IMR-90 (cell line): Measurements from ENCODE around the gene PARK7. TPM values are rescaled to one million over a fixed set of nuclear protein-coding genes. Genes with fewer than 3 reads are reported as not detected.

Experiments used
- ATAC-seq: fragments of 200-7000 bp; cut with Tn5 transposase; 2 replicates; pipeline ENCODE4 v1.9.1; 2020; ENCODE audit warnings: low read depth, mild to moderate bottlenecking, moderate library complexity
- BruUV-seq: library from RNA; stranded (reverse); fragments of 400-500 nt; replicated peaks from 2 replicates; lab custom pipeline; 2021; lab: Mats Ljungman, UMichigan
- CTCF ChIA-PET: fragments of 300-600 bp; formaldehyde crosslinking; extraction: SDS; loops from one replicate; lab custom pipeline; 2021; ENCODE audit warnings: antibody characterized with exemption; lab: Yijun Ruan, JAX
- POLR2A ChIA-PET: fragments of 300-600 bp; sonication (Branson Sonifier 250); formaldehyde crosslinking; loops from one replicate; lab custom pipeline; 2022; ENCODE audit warnings: antibody characterized with exemption; ENCODE audit not compliant: unreplicated experiment; lab: Charles Lee
- DNase-seq: peaks from one replicate; pipeline ENCODE4 v3.0.0; 2013
- H2AFZ ChIP-seq: replicated peaks from 2 replicates; pipeline ENCODE3; 2013; ENCODE audit warnings: low read length, mild to moderate bottlenecking; ENCODE audit not compliant: poor library complexity
- H2AK5ac ChIP-seq: 2 replicates; pipeline ENCODE4 v1.6.1; 2013; ENCODE audit warnings: low read depth, low read length, inconsistent platforms
- H2AK9ac ChIP-seq: replicated peaks from 2 replicates; pipeline ENCODE3; 2013; ENCODE audit warnings: mild to moderate bottlenecking, low read depth, low read length, moderate library complexity; ENCODE audit not compliant: poor library complexity
- H2BK120ac ChIP-seq: 2 replicates; pipeline ENCODE4 v1.6.1; 2013; ENCODE audit warnings: low read depth, low read length, inconsistent platforms
- H2BK15ac ChIP-seq: 3 replicates; pipeline ENCODE4 v1.6.1; 2013; ENCODE audit warnings: low read depth, low read length, inconsistent platforms
- H2BK20ac ChIP-seq: 2 replicates; pipeline ENCODE4 v1.6.1; 2013; ENCODE audit warnings: low read depth, mild to moderate bottlenecking, inconsistent platforms, low read length, moderate library complexity
- H2BK5ac ChIP-seq: 2 replicates; pipeline ENCODE4 v1.6.1; 2013; ENCODE audit warnings: mild to moderate bottlenecking, low read depth, low read length, inconsistent platforms; ENCODE audit not compliant: poor library complexity, severe bottlenecking
- H3K14ac ChIP-seq: replicated peaks from 2 replicates; pipeline ENCODE4 v1.6.1; 2013; ENCODE audit warnings: low read depth, low read length, inconsistent platforms
- H3K18ac ChIP-seq: 2 replicates; pipeline ENCODE4 v1.6.1; 2013; ENCODE audit warnings: low read depth, low read length, control low read depth
- H3K23ac ChIP-seq: 2 replicates; pipeline ENCODE4 v1.6.1; 2013; ENCODE audit warnings: low read depth, low read length, inconsistent platforms
- H3K27ac ChIP-seq: 2 replicates; pipeline ENCODE4 v1.5.1; 2013; ENCODE audit warnings: mild to moderate bottlenecking, control low read depth, low read length; ENCODE audit not compliant: insufficient read depth
- H3K27me3 ChIP-seq: 2 replicates; pipeline ENCODE4 v1.6.1; 2013; ENCODE audit warnings: low read length; ENCODE audit not compliant: control insufficient read depth, insufficient read depth
- H3K36me3 ChIP-seq: 2 replicates; pipeline ENCODE4 v1.6.1; 2013; ENCODE audit warnings: low read length, mixed read lengths; ENCODE audit not compliant: control insufficient read depth, insufficient read depth
- H3K4ac ChIP-seq: 2 replicates; pipeline ENCODE4 v1.6.1; 2013; ENCODE audit warnings: low read depth, low read length, inconsistent platforms
- H3K4me1 ChIP-seq: 2 replicates; pipeline ENCODE4 v1.6.1; 2013; ENCODE audit warnings: low read length, mixed read lengths; ENCODE audit not compliant: control insufficient read depth, insufficient read depth
- H3K4me2 ChIP-seq: 2 replicates; pipeline ENCODE4 v1.6.1; 2013; ENCODE audit warnings: low read depth, mild to moderate bottlenecking, control low read depth, low read length, moderate library complexity
- H3K4me3 ChIP-seq: 2 replicates; pipeline ENCODE4 v1.5.1; 2013; ENCODE audit warnings: low read depth, mild to moderate bottlenecking, control low read depth, low read length, moderate library complexity; ENCODE audit not compliant: insufficient read depth
- H3K56ac ChIP-seq: 2 replicates; pipeline ENCODE4 v1.6.1; 2013; ENCODE audit warnings: low read length, inconsistent platforms; ENCODE audit not compliant: insufficient read depth; ENCODE audit errors: extremely low read depth
- H3K79me1 ChIP-seq, 2 experiments: 2 replicates each; pipeline ENCODE4 v1.6.1; 2013; ENCODE audit warnings: low read length in 2 of 2, inconsistent platforms in 1 of 2, low read depth in 1 of 2
- H3K9ac ChIP-seq: 2 replicates; pipeline ENCODE4 v1.6.1; 2013; ENCODE audit warnings: low read depth, low read length, control low read depth
- H3K9me1 ChIP-seq: 2 replicates; pipeline ENCODE4 v1.6.1; 2013; ENCODE audit warnings: low read length, inconsistent platforms; ENCODE audit not compliant: insufficient read depth
- H3K9me3 ChIP-seq: 2 replicates; pipeline ENCODE4 v1.6.1; 2013; ENCODE audit warnings: low read length; ENCODE audit not compliant: control insufficient read depth, insufficient read depth
- H4K20me1 ChIP-seq: 2 replicates; pipeline ENCODE4 v1.6.1; 2013; ENCODE audit warnings: low read length, inconsistent platforms; ENCODE audit not compliant: insufficient read depth
- H4K5ac ChIP-seq: 2 replicates; pipeline ENCODE4 v1.6.1; 2013; ENCODE audit warnings: mild to moderate bottlenecking, low read depth, low read length, control low read depth
- H4K8ac ChIP-seq, 2 experiments: 2 replicates each; pipeline ENCODE4 v1.6.1; 2013; ENCODE audit warnings: low read depth in 2 of 2, low read length in 2 of 2, control low read depth in 1 of 2, inconsistent platforms in 1 of 2
- H4K91ac ChIP-seq: 2 replicates; pipeline ENCODE4 v1.6.1; 2013; ENCODE audit warnings: low read depth, low read length, inconsistent platforms; ENCODE audit not compliant: insufficient read depth
- CHD1 ChIP-seq: IDR thresholded peaks from 2 replicates; pipeline ENCODE4 v1.6.1; 2012; ENCODE audit warnings: low read depth, low read length, improper control_type of control experiment
- FOS ChIP-seq: fragments of 150-350 bp; IDR thresholded peaks from 2 replicates; pipeline ENCODE4 v1.6.1; 2016; ENCODE audit warnings: low read depth, low read length
- POLR2A ChIP-seq: IDR thresholded peaks from 2 replicates; pipeline ENCODE4 v1.6.1; 2012; ENCODE audit warnings: mild to moderate bottlenecking, low read depth, low read length
- RAD21 ChIP-seq: IDR thresholded peaks from 2 replicates; pipeline ENCODE4 v1.6.1; 2012; ENCODE audit warnings: low read length, improper control_type of control experiment
- WGBS, 2 experiments: methylation state at CpG; one replicate each; pipeline versions ENCODE4 v1.1.5 to v1.1.7; 2013; ENCODE audit warnings: missing lambda C conversion rate in 2 of 2; ENCODE audit not compliant: insufficient read length in 1 of 2; ENCODE audit errors: extremely low coverage in 2 of 2; 5-methylcytosine and 5-hydroxymethylcytosine counted together
- dilution Hi-C: fragments of 300-500 bp; cut with HindIII; formaldehyde crosslinking; loops from one replicate; pipeline ENCODE4 v1.14.3; 2018; ENCODE audit warnings: low sequenced_read_pairs; ENCODE audit not compliant: unreplicated experiment
- in situ Hi-C: fragments of 300-500 bp; cut with MboI; formaldehyde crosslinking; loops from 3 replicates; pipeline ENCODE4 v1.14.3; 2019; ENCODE audit warnings: low sequenced_read_pairs, inconsistent platforms, mixed read lengths
- intact Hi-C: fragments of 100-400 bp; cut with micrococcal nuclease; formaldehyde crosslinking; loops from 2 replicates; pipeline ENCODE4 v1.10.0; 2022
- polyA plus RNA-seq, 3 experiments: library from polyadenylated mRNA; depleted of rRNA; stranded (reverse); fragments of >200 nt; gene quantifications; 2 replicates each; pipeline ENCODE4 v1.2.3, GENCODE V29; 2012; ENCODE audit warnings: low replicate concordance in 1 of 3
- total RNA-seq: library from RNA; depleted of rRNA; stranded (reverse); fragments of >200 nt; gene quantifications from 2 replicates; pipeline ENCODE4 v1.2.3, GENCODE V29; 2012

Gene PARK7
- total and polyA plus RNA-seq, 2 of the 4 experiments (the other 2 are of a cell fraction) = 207 to 357 TPM

GRCh38 chr1:7971024-7971423 lies 9.5 kb downstream of the PARK7 start:
- no peak overlapping the region for H3K4me2 ChIP-seq
- BruUV-seq = no TSS peak
- intact Hi-C loops (no loop called here), in situ Hi-C loops (no loop called here), dilution Hi-C loops (no loop called here)
- no peak for DNase-seq
- no peak overlapping the region for H3K23ac ChIP-seq
- no peak overlapping the region for H3K4ac ChIP-seq
- CTCF ChIA-PET = no interaction called here
- ATAC-seq = no peak
- peaks cover 35% of the 10 kb centered on the region for H3K36me3 ChIP-seq
- no peak overlapping the region for H3K18ac ChIP-seq
- no peak overlapping the region for H4K5ac ChIP-seq
- no peak overlapping the region for H2BK20ac ChIP-seq
- TF ChIP-seq FOS (no peak), RAD21 (no peak), POLR2A (no peak), CHD1 (no peak)
- no peaks in the 10 kb centered on the region for H3K27me3 ChIP-seq
- H3K14ac ChIP-seq = no peak overlapping the region
- H3K4me1 ChIP-seq = no peaks in the 10 kb centered on the region
- 87% methylated on average over 2 of the region's 6 CpGs; no CpG with 5 or more reads in 1 of the 2 experiments for WGBS, 2 experiments
- H2AK5ac ChIP-seq = no peak overlapping the region
- no peaks in the 10 kb centered on the region for H3K9me1 ChIP-seq
- no peak overlapping the region for H2BK120ac ChIP-seq
- no peak overlapping the region for H3K56ac ChIP-seq
- H3K9ac ChIP-seq = no peak overlapping the region
- H2BK15ac ChIP-seq = no peak overlapping the region
- peaks cover 19 to 61% of the 10 kb centered on the region in 2 experiments for H3K79me1 ChIP-seq
- no peak overlapping the region for H2BK5ac ChIP-seq
- POLR2A ChIA-PET = no interaction called here
- no peak overlapping the region for H3K27ac ChIP-seq
- no peak overlapping the region for H4K8ac ChIP-seq
- no peak overlapping the region for H2AFZ ChIP-seq
- H3K4me3 ChIP-seq = no peak overlapping the region
- peaks cover 31% of the 10 kb centered on the region for H4K20me1 ChIP-seq
- H4K91ac ChIP-seq = no peak overlapping the region
- no peak overlapping the region for H2AK9ac ChIP-seq
- H3K9me3 ChIP-seq = no peaks in the 10 kb centered on the region
